GDM1 (cell line): Measurements from ENCODE around the gene EFHB.
"Not testable (repeated sequence)": the region's sequence is repeated elsewhere in the genome, so short reads cannot be mapped to it uniquely, and the experiment has no call there.

Experiments
- DNase-seq: peaks from one replicate; lab custom pipeline; 2025; lab: John Stamatoyannopoulos, UW

The EFHB gene, protein sequence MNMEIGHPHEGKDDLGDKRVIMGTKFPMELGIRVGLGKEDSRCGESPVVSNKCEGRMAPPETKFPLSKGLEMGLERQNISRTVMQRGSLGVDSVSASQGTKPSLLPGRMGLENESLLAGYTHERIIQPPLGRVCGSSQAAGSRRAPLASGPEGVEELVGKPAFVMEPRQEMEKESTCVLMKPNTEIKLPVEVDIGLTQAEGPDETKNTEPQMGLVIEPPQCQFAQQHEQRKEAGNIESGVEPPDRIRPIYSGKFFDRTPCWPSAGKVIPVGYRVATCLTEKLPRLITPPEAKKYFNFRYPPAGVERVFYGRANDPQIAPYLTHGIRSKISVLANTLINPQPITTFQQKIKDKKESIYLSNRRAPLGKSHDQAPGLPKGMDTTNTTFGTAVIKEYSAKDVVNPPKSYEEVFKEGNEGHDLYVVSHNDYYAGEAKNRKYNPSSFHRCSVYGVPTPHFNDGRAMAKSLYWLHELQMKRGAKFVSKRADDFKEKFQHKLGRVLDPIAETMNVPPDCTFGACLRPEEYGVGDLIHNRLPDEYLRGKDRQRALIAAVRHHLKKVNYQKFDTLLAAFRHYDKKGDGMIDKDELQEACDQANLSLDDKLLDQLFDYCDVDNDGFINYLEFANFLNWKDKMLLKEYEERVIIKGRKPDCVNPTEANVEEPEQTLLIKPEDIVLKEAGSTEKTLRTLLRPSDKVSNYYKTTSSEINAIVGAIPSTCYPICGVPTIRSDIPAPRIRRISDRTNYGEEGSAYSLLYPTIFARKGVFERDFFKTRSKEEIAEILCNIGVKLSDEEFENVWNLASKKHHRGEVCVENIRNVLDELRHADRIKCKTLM

DNA sequence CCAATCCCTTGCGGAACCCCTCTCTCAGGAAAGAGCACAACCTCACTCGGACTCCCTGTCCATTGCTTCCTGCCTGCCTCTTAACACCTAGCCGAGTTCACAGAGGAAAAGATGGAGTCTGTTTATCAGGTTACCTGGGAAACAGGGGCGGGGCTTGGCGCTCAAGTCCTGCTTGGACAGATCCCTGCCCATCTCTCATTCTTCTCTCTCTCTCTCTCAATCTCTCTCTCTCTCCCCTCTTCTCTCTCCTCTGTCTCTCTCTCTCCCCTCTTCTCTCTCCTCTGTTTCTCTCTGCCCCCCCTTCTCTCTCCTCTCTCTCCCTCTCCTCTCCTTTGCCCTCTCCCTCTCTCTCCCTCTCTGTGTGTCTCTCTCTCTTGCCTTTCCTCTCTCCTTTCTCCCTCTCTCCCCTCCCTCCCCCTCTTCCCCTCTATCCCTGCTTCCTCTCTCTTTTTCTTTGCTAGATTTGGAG, at the start of gene EFHB:
Gene EFHB (minus strand): TSS at position 120 of the 469 bp plus-strand sequence. CDS start 199 bp downstream, outside the sequence.
- DNase-seq = no peak

DNA sequence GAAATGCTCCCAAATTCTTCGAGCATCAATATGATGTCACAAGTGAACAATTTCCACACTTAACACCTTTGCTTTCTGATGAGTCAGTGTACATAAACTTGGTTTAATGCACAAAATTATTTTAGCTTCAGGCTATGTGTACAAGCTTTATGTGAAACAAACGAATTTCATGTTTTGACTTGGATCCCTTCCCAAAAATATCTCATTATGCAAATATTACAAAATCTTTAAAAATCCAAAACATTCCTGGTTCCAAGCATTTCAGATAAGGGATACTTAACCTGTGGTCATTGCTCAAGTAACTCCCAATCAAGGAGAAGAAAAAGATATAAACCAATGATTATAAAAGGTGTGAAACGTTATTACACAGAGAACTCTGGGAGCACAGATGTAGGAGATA, 38.0 kb upstream of the EFHB start:
- DNase-seq = no peak

DNA sequence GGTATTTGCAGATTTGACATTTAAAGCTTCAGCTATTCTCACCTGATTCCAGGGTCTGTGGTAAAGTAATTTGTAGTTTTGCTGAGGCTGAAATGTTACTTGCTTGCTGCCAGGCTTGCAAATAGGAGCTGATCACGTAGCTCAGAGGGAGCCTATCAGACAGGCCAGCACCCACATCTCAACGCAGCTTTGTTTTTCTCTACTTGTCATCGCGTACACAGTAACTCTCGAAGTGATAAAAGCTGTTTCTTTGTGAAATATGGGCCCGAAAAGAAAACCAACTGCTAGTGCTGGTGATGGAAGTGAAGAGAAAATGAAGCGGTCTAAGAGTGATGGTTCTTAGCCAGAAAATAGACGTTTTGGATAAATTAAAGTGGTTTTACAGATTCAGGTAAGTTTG, 36.3 kb upstream of the EFHB start:
- DNase-seq = no peak

DNA sequence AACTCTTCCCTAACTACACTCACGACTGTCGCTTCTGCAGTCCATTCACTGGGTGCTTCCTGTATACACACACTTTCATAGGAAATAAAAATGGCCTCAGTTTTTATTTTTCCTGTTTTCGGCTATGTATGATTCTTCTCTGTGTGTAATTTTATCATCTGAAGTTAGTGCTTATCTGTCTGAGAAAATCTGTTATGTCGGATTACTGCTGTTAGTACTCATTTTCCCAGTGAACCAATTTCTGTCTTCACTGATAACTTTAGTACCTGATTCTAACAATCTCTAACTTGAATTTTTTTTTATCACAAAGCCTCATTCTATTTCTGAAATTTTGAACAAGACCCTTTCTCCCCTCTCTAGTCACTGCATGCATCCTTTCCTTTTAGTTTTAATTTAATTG, 33.8 kb upstream of the EFHB start:
- no peak for DNase-seq

DNA sequence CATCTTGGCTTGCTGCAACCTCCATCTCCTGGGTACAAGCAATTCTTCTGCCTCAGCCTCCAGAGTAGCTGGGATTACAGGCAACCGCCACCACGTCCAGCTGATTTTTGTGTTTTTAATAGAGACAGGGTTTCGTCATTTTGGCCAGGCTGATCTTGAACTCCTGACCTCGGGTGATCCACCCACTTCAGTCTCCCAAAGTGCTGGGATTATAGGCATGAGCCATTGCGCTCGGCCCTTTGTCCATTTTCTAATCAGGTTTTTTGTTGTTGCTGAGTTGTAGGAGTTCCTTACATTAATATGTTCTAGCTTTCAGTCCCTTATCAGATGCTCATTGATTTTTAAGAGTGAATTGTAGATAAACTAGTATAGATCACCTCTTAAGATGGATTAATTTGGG, 33.2 kb upstream of the EFHB start:
- DNase-seq = no peak

DNA sequence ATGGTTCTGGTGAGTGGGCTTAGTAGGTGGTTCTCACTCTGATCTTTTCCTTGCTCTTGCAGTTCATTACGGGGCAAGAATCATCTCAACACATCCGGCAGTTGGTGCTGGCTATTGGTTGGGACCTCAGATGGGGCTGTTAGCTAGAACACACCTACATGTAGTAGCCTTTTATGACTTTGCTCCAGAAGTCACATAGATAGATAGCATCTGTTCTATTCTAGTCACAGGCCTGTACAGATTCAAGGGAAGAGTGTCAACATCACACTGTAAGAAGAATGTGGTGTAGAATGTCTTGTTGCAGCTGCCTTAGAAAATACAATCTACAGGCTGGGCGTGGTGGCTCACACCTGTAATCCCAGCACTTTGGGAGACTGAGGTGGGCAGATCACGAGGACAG, 27.9 kb upstream of the EFHB start:
- no peak for DNase-seq

DNA sequence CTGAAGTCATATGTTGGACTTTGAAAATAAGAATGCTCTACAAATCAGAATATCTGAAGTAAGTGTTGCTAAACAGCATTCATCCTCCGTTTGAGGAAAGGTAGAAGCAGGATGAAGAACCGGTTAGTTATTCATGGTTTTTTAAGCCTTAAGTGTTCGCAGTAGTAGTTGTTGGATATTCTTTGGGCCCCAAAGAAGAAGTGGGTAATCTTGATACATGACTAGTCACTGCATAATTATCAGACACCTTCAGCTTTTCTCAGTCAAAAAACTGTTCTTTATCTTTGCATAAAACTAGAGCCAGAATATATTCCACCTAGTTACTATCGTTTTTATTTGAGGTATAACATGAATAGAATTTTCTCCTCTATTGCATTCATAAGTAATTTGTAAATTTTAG, 26.7 kb upstream of the EFHB start:
- no peak for DNase-seq

DNA sequence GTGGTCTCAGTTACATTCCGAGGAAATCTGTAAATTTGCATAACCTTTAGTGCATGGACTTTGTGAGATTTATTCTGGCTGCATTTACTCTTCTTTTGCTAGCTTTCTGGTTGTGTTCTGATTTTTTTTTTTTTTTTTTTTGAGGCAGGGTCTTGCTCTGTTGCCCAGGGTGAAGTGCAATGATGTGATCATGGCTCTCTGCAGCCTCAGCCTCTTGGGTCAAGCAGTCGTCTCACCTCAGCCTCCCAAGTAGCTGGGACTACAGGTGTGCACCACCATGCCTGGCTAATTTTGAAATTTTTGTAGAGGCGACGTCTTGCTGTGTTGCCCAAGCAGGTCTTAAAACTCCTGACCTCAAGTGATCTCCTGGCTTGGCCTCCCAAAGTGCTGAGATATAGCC, 25.5 kb upstream of the EFHB start:
- DNase-seq = no peak

DNA sequence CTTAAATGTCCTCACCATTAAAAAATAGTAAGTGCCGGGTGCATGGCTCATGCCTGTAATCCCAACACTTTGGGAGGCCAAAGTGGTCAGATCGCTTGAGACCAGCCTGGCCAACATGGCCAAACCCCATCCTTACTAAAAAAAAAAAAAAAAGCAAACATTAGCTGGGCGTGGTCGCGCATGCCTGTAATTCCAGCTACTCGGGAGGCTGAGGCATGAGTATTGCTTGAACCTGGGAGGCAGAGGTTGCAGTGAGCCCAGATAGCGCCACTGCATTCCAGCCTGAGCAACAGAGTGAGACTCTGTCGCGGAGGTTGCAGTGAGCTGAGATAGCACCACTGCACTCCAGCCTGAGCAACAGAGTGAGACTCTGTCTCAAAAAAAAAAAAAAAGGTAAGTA, 23.3 kb upstream of the EFHB start:
- DNase-seq = not testable (repeated sequence)

DNA sequence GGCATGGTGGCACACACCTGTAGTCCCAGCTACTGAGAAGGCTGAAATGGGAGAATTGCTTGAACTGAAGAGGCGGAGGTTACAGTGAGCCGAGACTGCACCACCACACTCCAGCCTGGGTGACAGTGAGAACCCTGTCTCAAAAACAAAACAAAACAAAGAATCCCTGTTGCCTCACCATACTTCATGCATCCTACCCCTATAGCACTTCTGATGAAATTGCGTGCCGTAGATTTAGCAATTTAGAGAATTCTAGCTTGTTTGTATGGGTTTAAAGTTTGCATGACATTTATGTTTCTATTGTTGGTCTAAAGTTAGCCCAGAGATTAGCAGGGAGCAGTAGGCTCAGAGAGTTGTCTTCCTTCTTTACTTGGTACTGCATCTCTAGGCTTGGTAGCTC, 20.7 kb upstream of the EFHB start:
- no peak for DNase-seq

DNA sequence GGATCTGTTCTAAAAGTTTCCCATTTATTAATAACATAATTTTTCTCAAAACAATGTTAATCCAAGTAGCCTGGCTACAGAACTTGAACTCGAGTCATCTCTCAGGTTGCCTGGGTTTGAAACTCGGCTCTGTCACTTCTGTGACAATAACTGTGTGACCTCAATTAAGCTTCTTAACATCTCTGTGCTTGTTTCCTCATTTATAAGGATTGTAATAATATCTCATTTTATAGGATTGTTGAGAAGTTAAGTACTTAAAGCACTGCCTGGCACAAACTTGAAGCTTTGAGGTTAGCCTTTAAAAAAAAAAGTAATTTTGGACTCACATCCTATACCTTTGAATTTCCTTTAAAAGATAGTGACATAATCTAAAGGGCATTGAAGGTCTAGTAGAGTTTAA, 16.3 kb upstream of the EFHB start:
- DNase-seq = no peak

DNA sequence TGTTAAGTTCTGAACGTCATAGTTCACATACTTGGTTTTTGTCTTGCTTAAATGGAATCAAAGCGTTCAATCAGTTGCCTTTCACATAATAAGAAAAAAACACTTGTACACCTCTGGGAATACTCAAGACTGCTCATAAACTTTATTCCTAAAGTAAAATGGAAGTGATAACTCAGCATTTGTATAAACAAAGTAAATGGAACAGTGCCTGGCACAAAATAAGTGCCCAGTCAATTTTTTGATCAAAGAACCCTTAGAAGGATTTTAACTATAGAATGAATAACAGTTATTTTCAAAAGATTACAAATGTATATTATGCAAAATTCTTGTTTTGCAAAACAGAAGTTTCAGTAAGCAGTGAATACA, 14.2 kb upstream of the EFHB start:
- no peak for DNase-seq

DNA sequence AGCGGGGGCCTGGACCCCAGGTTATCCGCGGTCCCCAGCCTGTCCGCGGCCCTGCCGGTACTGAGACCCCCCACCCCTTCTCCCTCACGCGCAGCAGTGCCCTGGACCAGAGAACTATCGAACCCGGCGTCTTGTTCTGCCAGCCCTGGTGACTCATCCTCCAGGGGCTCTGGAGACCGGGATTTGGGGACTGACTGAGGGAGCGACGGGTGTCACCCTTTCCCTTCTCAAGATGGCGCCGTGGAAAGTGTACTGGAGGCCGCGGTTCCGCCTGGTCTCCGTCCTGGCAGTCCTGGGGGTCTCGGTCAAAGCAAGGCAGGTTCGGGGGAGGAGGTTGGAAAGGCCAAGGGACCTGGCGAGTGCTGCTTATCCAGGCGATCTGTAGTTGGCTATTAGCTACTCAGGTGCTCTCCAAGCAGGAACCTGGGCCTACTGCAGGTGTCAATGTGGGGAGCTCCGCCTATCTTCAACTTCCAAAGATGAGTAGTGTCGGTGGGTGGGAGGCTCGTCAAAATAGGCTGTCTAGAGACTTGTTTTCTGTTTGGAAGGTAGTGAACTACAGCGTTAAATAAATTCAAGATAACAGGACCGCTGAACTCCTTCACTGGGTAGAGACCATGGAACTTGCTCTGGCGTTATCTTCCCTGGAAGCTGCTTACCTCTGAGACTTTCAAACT, 13.7 kb upstream of the EFHB start:
- peak; percentile 16 for DNase-seq

DNA sequence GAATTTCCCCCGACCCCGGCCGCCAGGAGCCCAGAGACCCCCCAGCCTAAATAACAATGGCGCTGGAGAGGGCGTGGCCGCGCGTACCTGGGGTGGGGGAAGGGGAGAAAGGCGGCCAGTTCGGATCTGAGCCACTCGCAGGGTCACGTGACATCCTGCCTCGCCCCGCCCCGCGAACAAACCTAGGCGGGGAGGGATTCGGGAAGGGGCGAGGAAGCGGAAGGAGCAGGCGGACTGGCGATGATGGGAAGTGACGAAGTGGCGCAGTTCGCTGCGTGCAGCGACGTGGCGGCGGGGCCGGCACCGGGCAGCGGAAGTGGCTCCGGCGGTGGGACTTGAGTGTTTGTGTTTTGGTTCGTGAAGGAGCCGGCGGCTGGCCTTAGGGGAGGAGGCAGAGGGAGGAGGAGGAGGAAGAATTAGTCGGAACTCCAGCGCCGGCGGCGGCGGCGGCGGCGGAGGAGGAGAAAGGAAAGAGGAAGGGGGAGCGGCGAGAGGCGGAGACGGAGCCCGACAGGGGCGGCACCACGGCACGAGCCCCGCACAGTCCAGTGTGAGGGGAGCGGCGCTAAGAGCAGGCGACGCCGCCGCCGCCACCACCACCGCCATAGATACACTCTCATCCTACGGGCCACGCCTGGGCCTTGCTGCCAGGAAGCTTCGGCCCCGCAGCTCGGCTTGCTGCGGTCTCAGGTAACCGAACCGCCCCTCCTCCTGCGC, 13.0 kb upstream of the EFHB start, which contains the start of gene RAB5A:
Gene RAB5A (plus strand): TSS at position 266 of the 717 bp plus-strand sequence. CDS start 3,802 bp downstream, outside the sequence.
- DNase-seq = peak; percentile 99

DNA sequence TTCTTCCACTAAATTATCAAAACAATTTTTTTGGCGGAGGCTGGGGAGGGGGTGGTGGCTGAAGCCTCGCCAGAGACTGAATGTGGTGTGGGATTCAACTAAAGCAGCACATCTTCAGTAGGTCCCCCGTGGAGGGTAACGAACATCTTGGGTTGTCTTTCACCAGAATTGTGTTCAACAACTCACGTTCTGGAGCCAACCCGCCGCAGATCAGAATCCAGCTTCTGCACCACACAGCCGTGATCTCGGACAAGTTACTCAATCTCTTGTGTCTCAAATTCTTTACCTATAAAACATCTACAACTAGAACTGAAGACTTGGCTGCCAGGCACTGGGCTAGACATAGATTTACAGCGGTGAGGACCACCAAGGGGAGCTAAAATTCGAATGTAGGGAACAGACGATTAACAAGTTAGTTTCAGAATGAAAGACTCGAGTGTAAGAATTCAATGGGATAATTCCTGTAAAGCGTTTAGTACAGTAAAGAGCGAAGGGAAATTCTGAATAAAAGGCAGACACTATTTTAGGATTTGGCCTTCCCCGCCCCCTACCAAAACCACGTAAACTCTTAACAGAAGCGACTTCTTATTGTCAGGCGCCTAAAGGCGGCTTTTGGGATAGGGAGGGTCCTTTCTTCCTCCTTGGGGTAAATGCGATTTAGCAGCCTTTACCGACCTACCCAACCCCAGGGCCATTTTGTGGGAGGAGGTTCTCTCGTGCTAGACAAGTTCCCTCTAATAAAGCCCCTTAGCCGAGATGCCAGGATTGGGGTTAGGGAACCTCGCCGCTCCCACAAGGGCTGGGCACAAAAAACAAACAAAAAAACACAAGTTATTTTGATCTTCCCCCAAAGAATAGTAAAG, 12.2 kb upstream of the EFHB start:
- DNase-seq = no peak

DNA sequence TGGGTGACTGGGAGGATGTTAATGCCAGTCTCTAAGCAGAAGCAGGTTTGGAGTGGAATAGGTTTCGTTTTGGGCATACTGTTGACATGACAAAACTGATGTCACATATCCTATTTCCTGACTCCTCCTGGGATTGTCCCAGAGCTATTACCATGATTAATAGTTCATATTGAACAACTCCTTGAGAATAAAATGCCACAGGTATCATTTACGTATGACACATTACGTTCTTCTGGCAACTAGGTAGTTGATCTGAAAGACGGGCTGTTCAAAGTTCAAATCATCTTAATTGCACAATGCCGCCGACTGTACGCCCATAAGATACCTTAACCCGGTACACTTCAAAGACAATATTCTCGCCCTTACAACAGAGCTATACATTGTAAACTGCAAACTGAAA, 11.5 kb upstream of the EFHB start:
- no peak for DNase-seq

DNA sequence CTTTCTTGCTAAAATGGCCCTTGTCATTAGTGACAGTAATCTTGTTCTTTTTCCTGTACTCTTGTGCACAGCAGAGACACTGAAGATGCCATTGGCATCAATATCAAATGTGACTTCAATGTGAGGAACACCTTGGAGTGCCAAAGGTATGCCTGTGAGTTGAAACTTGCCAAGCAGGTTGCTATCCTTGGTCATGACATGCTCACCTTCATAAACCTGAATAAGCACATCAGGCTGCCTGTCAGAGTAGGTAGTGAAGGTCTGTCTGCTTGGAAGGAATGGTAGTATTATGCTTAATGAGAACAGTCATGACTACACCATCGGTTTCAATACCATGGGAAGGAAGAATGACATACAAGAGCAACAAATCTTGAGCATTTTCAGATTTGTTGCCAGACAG, 6.6 kb upstream of the EFHB start:
- no peak for DNase-seq

DNA sequence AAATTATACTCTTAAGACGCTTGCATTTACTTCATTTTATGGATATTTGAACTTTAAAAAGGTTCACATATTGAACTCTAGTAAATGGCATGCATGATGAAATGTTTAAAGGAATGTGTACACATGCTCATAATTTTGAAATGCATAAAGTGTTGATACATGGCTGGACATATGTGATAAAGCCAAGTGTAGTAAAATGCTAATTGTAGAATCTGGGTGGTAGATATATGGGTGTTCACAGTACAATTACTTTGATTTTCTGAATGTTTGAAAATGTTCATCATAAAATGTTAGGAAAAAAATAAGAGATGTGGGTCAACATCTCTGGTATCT, 4.2 kb upstream of the EFHB start:
- DNase-seq = no peak

DNA sequence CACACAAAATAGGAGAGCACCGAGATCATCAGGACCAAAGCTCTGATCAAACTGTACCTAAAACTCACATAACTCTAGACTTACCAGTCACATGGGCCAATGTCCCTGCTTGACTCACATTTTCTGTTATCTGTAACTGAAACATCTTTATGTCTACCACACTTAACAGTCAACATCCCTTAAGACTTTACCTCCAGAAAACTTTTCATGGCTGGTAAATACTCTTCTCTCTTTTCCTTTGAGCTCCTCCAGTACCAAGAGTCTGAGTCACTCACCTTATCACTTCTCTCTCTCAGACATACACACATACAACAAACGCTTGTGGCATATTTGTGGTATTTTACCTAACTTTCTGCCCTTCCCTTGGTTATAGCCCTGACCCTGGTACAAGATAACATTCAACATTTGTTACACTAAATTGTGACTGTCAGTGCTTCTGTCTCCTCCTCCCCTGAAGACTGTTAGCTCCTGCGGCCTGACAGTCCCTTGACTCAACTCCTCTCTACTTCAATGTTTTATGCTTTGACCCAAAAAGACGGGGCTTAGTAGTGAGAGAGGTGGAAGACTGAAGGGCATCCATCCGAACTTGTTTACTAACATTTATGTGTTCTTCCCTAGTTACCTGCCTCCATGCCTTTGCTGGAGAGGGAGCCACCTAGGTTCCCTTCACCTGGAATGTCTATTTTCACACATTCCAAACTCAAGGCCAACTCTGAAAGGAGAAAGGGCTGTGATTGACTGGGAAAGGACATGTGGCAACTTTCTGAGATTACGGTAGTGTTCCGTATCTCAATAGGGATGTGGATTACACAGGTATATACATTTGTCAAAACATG, 3.7 kb upstream of the EFHB start:
- DNase-seq = no peak

DNA sequence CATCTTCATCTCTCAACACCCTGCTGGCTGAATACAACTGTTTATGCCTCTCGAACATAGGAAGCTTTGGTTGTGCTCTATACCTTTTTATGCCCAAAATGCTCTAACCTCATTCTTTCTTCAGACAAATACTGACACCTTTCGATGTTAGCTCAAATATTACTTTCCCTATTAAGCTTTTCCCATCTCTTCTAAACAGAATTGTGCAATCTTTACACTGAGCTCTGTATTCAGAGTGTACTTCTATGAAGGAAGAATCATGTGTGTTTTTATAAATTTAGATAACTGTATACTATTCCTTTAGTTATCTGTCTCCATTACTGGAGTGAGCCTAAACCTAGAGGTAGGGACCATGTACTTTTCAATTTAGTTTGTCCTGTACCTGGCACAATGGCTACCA, 1.6 kb downstream of the EFHB start:
- DNase-seq = no peak
